Uterus (tissue), 2 donors: ENCODE data around the gene SCARB2.

ENCODE experiments used
- CTCF ChIP-seq, 4 experiments: fragments of 200-600 bp in 2 of 4; fragments of 450-650 bp in 2 of 4; sonication (generic) in 2 of 4; IDR thresholded peaks; one replicate each; pipeline ENCODE4 v1.5.1; 2016 to 2019; ENCODE audit warnings: antibody characterized with exemption in 4 of 4, mild to moderate bottlenecking in 2 of 4, moderate library complexity in 1 of 4
- POLR2A ChIP-seq, 2 donors: fragments of 450-650 bp; IDR thresholded peaks; one replicate each; pipeline ENCODE4 v1.6.1; 2016; ENCODE audit warnings: antibody characterized with exemption in 2 of 2, mild to moderate bottlenecking in 1 of 2, moderate library complexity in 1 of 2

DNA sequence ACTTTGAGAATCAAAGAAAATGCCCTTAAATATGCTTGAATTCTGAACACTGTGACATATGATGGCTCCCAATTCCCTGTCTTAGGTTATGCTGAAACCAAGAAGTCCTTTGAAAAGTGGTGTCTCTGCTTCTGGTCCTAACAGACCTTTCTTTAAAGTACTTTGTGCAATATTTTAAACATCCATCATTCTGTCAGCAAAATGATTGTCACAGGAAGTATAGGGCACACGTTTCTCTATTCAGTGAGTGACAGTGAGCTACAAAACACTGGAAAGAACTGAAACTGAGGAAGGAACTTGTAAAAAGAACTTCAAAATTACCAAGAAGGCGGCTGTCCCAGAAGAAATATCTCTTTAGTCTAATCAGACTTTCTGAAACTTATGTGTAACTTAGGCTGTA is 53.3 kb downstream of the SCARB2 start:
- no peak for TF ChIP-seq CTCF (IDR thresholded peaks at IDR 0.05)
- no peak for TF ChIP-seq POLR2A (IDR thresholded peaks at IDR 0.05)
